Measurements from ENCODE around the gene PLCG1.

- TF ChIP-seq EZH2phosphoT487 (IDR thresholded peaks at IDR 0.05; ENCODE audit: low read depth) (no peak), CTCF (IDR thresholded peaks at IDR 0.05; ENCODE audit: low read depth, low read length) (no peak)
Measured at GRCh38 chr20:41167481-41168253, 30.3 kb downstream of the PLCG1 start.
